DOHH2 (cell line): Measurements from ENCODE around the gene CAPN7.

Experiments
- H3F3A ChIP-seq: fragments of 200-600 bp; sonication (generic), shearing (Covaris generic); 2 replicates; pipeline ENCODE4 v1.6.0; 2016; ENCODE audit warnings: antibody characterized with exemption, mild to moderate bottlenecking; ENCODE audit not compliant: control insufficient read depth, insufficient read depth
- H3K27ac ChIP-seq: fragments of 200-600 bp; sonication (generic); 2 replicates; pipeline ENCODE4 v1.5.1; 2014; ENCODE audit warnings: low read depth, mild to moderate bottlenecking, low read length, moderate library complexity
- H3K27me3 ChIP-seq: fragments of 200-600 bp; sonication (generic); 2 replicates; pipeline ENCODE4 v1.6.1; 2014; ENCODE audit warnings: mild to moderate bottlenecking, low read length, mixed read lengths; ENCODE audit not compliant: control insufficient read depth
- H3K36me3 ChIP-seq: fragments of 200-600 bp; sonication (generic); 2 replicates; pipeline ENCODE4 v1.6.1; 2014; ENCODE audit warnings: mild to moderate bottlenecking, low read length, moderate library complexity, mixed read lengths; ENCODE audit not compliant: control insufficient read depth
- H3K4me1 ChIP-seq: fragments of 200-600 bp; sonication (generic); 2 replicates; pipeline ENCODE4 v1.6.1; 2014; ENCODE audit warnings: mild to moderate bottlenecking, low read length, mixed read lengths; ENCODE audit not compliant: control insufficient read depth
- H3K4me2 ChIP-seq: fragments of 200-600 bp; sonication (generic); 2 replicates; pipeline ENCODE4 v1.6.0; 2014; ENCODE audit warnings: mild to moderate bottlenecking, low read length, moderate library complexity
- H3K4me3 ChIP-seq: fragments of 200-600 bp; sonication (generic); 2 replicates; pipeline ENCODE4 v1.5.1; 2014; ENCODE audit warnings: mild to moderate bottlenecking, low read length, mixed read lengths
- H3K79me2 ChIP-seq: fragments of 200-600 bp; sonication (generic); 2 replicates; pipeline ENCODE4 v1.6.1; 2014; ENCODE audit warnings: mild to moderate bottlenecking, low read length, mixed read lengths; ENCODE audit not compliant: control insufficient read depth
- H3K9me2 ChIP-seq: fragments of 200-600 bp; sonication (generic); replicated peaks from 2 replicates; pipeline ENCODE4 v1.6.1; 2014; ENCODE audit warnings: mild to moderate bottlenecking, low read length, mixed read lengths; ENCODE audit not compliant: control insufficient read depth
- H3K9me3 ChIP-seq: fragments of 200-600 bp; sonication (generic); 2 replicates; pipeline ENCODE4 v1.6.1; 2014; ENCODE audit warnings: antibody characterized with exemption, low read length, mixed read lengths; ENCODE audit not compliant: control insufficient read depth, insufficient read depth
- H4K20me1 ChIP-seq: fragments of 200-600 bp; sonication (generic); 2 replicates; pipeline ENCODE4 v1.6.0; 2014; ENCODE audit warnings: low read depth, mild to moderate bottlenecking, antibody characterized with exemption, low read length, moderate library complexity; ENCODE audit not compliant: control insufficient read depth, insufficient read depth
- CTCF ChIP-seq: fragments of 200-600 bp; sonication (generic); IDR thresholded peaks from one replicate; pipeline ENCODE4 v1.5.1; 2014; ENCODE audit warnings: antibody characterized with exemption, mild to moderate bottlenecking, low read depth, low read length; ENCODE audit not compliant: poor library complexity, severe bottlenecking
- EZH2phosphoT487 ChIP-seq: fragments of 200-600 bp; sonication (generic); IDR thresholded peaks from 2 replicates; pipeline ENCODE4 v1.6.1; 2017; ENCODE audit warnings: borderline replicate concordance, mild to moderate bottlenecking, antibody characterized with exemption, low read length, moderate library complexity, mixed read lengths

The CAPN7 gene

DNA sequence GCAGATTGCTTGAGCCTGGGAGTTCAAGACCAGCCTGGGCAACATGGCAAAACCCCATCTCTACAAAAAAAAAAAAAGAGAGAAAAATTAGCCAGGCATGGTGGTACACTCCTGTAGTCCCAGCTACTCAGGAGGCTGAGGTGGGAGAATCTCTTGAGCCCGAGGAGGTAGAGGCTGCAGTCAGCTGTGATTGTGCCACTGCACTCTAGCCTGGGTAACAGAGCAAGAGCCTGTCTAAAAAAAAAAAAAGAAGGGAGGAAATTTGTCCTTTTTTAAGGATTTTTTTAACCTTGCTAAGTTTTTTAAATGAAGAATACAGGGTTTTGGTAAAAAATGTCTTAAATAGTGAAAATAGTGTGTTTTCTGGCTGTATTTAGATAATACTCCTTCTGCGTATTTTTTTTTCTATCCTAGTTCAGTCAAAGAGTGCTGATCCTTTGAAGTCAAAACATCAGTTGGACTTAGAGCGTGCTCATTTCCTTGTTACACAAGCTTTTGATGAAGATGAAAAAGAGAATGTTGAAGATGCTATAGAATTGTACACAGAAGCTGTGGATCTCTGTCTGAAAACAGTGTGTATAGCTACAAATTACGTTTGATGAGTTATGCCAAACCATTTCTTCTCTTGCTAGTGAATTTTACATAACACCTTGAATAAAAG, 11.1 kb downstream of the CAPN7 start:
- H3K4me3 ChIP-seq, result peak overlapping the region; percentile 56
- TF ChIP-seq EZH2phosphoT487 (no peak), CTCF (no peak)
- H3K36me3 ChIP-seq, result peaks cover 77% of the 10 kb centered on the region
- no peaks in the 10 kb centered on the region for H3K9me3 ChIP-seq
- no peaks in the 10 kb centered on the region for H3K9me2 ChIP-seq
- peaks cover 63% of the 10 kb centered on the region for H3K4me1 ChIP-seq
- H3K79me2 ChIP-seq, result peaks cover 44% of the 10 kb centered on the region
- H3K4me2 ChIP-seq, result peak overlapping the region; percentile 78
- no peaks in the 10 kb centered on the region for H3K27me3 ChIP-seq
- H3F3A ChIP-seq, result peaks cover 30% of the 10 kb centered on the region
- no peaks in the 10 kb centered on the region for H4K20me1 ChIP-seq
- H3K27ac ChIP-seq, result peak overlapping the region; percentile 95

- Histone ChIP-seq H3K27me3 (no peaks in the 10 kb centered on the region), H3K27ac (peak overlapping the region; percentile 95), H3K9me3 (no peaks in the 10 kb centered on the region), H4K20me1 (no peaks in the 10 kb centered on the region), H3K79me2 (peaks cover 40% of the 10 kb centered on the region), H3F3A (peaks cover 26% of the 10 kb centered on the region), H3K4me2 (peak overlapping the region; percentile 78), H3K4me3 (peak overlapping the region; percentile 56), H3K9me2 (no peaks in the 10 kb centered on the region), H3K36me3 (peaks cover 77% of the 10 kb centered on the region), H3K4me1 (peaks cover 63% of the 10 kb centered on the region)
- TF ChIP-seq EZH2phosphoT487 (no peak), CTCF (no peak)
These were observed 11.8 kb downstream of the CAPN7 start for GRCh38 chr3:15217841-15218267.

DNA sequence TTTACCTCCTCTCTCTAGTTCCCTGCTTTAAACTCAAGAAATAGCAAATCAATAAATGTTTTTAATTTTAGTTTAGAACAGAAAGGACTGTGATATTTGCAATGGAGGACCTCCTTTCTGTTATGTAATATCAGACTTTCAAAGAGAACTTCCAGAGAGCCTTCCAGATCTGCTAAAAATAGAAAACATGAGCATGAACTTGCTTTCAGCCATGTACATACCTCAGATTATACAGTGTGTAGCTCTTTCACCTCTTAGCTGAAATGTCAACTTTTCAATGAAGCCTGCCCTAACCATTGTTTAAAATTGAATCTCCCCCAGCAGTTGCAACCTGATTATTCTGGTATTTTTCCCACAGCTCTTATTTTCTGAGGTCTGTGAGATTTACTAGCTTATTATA, 12.6 kb downstream of the CAPN7 start:
- Histone ChIP-seq H4K20me1 (no peaks in the 10 kb centered on the region), H3K27ac (peak overlapping the region; percentile 95), H3K27me3 (no peaks in the 10 kb centered on the region), H3K9me2 (no peaks in the 10 kb centered on the region), H3K4me1 (peaks cover 63% of the 10 kb centered on the region), H3K79me2 (peaks cover 38% of the 10 kb centered on the region), H3K36me3 (peaks cover 79% of the 10 kb centered on the region), H3K4me2 (peak overlapping the region; percentile 78), H3K9me3 (no peaks in the 10 kb centered on the region), H3F3A (peaks cover 31% of the 10 kb centered on the region), H3K4me3 (peak overlapping the region; percentile 56)
- no peak for TF ChIP-seq EZH2phosphoT487
- TF ChIP-seq CTCF, result no peak
